ENCODE results near the gene SCARF1.
A peak's percentile ranks its signal among the peaks of the same experiment; 100 is the strongest.
"Not testable (repeated sequence)": the region's sequence is repeated elsewhere in the genome, so short reads cannot be mapped to it uniquely, and the experiment has no call there.

SCARF1 gene

GRCh38 chr17:1645207-1646171 lies at the start of gene SCARF1:
TSS of gene SCARF1 (minus strand) at chr17:1645732. CDS start at chr17:1645697, 35 bp downstream.
- no peak for DNase-seq (ENCODE audit: low read depth)
- no peak within 1 kb of the TSS for H3K4me3 ChIP-seq (ENCODE audit: low read length)
- TF ChIP-seq CTCF (conservative IDR thresholded peaks at IDR 0.05; ENCODE audit: low read length), result no peak

- no peak for DNase-seq (ENCODE audit: low read depth)
- TF ChIP-seq CTCF (conservative IDR thresholded peaks at IDR 0.05; ENCODE audit: low read length), result no peak
- H3K4me3 ChIP-seq (ENCODE audit: low read length), result no peak overlapping the region
Observed at GRCh38 chr17:1693339-1693738, 47.8 kb upstream of the SCARF1 start.

GRCh38 chr17:1690544-1691221 lies 45.2 kb upstream of the SCARF1 start:
- no peak for TF ChIP-seq CTCF (conservative IDR thresholded peaks at IDR 0.05; ENCODE audit: low read length)
- DNase-seq (ENCODE audit: low read depth), result no peak

GRCh38 chr17:1688405-1688804 lies 42.9 kb upstream of the SCARF1 start:
- not testable (repeated sequence) for H3K4me3 ChIP-seq (ENCODE audit: low read length); DNase-seq (ENCODE audit: low read depth)

More at GRCh38 chr17:1690544-1691221, 45.2 kb upstream of the SCARF1 start:
- no peak overlapping the region for H3K4me3 ChIP-seq (ENCODE audit: low read length)

- no peak for DNase-seq (ENCODE audit: low read depth)
- TF ChIP-seq CTCF (conservative IDR thresholded peaks at IDR 0.05; ENCODE audit: low read length), result no peak
- H3K4me3 ChIP-seq (ENCODE audit: low read length), result no peak overlapping the region
Observed at GRCh38 chr17:1686086-1686485, 40.6 kb upstream of the SCARF1 start.

GRCh38 chr17:1684378-1685189 lies 39.1 kb upstream of the SCARF1 start, which contains the start of gene PRPF8:
TSS of gene PRPF8 (minus strand) at chr17:1684867. CDS start at chr17:1684571, 296 bp downstream.
- TF ChIP-seq CTCF (conservative IDR thresholded peaks at IDR 0.05; ENCODE audit: low read length), result no peak
- DNase-seq (ENCODE audit: low read depth), result peak; percentile 95
- peak within 1 kb of the TSS; percentile 66 for H3K4me3 ChIP-seq (ENCODE audit: low read length)

- no peak for TF ChIP-seq CTCF (conservative IDR thresholded peaks at IDR 0.05; ENCODE audit: low read length)
- peak overlapping the region; percentile 66 for H3K4me3 ChIP-seq (ENCODE audit: low read length)
- DNase-seq (ENCODE audit: low read depth), result no peak
Observed at GRCh38 chr17:1683459-1683858, 37.9 kb upstream of the SCARF1 start.

Data from AG10803 (cell line).